Measurements from ENCODE around the gene PRKCA. TPM values are rescaled to one million over a fixed set of nuclear protein-coding genes. Genes with fewer than 3 reads are reported as not detected.

PRKCA gene
- total and polyA plus RNA-seq, 2 of the 13 experiments (the other 11 are each of a cell fraction or from before 2014, with no cell fraction given): 18.5 to 21.5 TPM

- TF ChIP-seq ETS1 (CRISPR knock-in tag; IDR thresholded peaks at IDR 0.05) (no peak), ZNF772 (CRISPR knock-in tag; IDR thresholded peaks at IDR 0.05) (no peak), IRX3 (CRISPR knock-in tag; IDR thresholded peaks at IDR 0.05; ENCODE audit: borderline replicate concordance, low read depth) (no peak), SMARCE1 (IDR thresholded peaks at IDR 0.05; ENCODE audit: borderline replicate concordance) (no peak), ZMYM2 (CRISPR knock-in tag; IDR thresholded peaks at IDR 0.05) (no peak), BCL6 (CRISPR knock-in tag; IDR thresholded peaks at IDR 0.05) (no peak), ZNF713 (CRISPR knock-in tag; IDR thresholded peaks at IDR 0.05) (no peak), CEBPG (CRISPR knock-in tag; IDR thresholded peaks at IDR 0.05) (peak; percentile 26), FOXJ3 (CRISPR knock-in tag; IDR thresholded peaks at IDR 0.05; ENCODE audit: borderline replicate concordance) (no peak), SNAPC4 (CRISPR knock-in tag; IDR thresholded peaks at IDR 0.05) (no peak), NFAT5 (CRISPR knock-in tag; IDR thresholded peaks at IDR 0.05) (no peak), ZNF232 (CRISPR knock-in tag; IDR thresholded peaks at IDR 0.05; ENCODE audit: borderline replicate concordance) (no peak), MIXL1 (CRISPR knock-in tag; IDR thresholded peaks at IDR 0.05) (peak; percentile 41; the same call in 1 of the 2 replicates), ZFX (CRISPR knock-in tag; IDR thresholded peaks at IDR 0.05; ENCODE audit: low read depth) (peak; percentile 21; the same call in 1 of the 2 replicates), AKAP8 (CRISPR knock-in tag; IDR thresholded peaks at IDR 0.05) (no peak)
Observed at GRCh38 chr17:66417300-66417719, 114.9 kb downstream of the PRKCA start (continued).

Data from HepG2 (cell line).